Dermis microvascular lymphatic vessel endothelial cell (primary cell): ENCODE measurements around the gene HIRIP3. TPM values are rescaled to one million over a fixed set of nuclear protein-coding genes. Genes with fewer than 3 reads are reported as not detected.

Experiments
- DNase-seq, 2 donors: peaks; one replicate each; pipeline versions ENCODE4 v3.0.0 to v3.0.0-alpha.2; 2010; ENCODE audit warnings: low read depth in 2 of 2
- total RNA-seq: library from RNA; depleted of rRNA; stranded (reverse); fragments of >200 nt; gene quantifications from 2 replicates; pipeline ENCODE4 v1.2.1, GENCODE V29; 2014

Gene HIRIP3
- total RNA-seq, 1 donor from 2014 or later: 5.6 TPM

- no peak for DNase-seq
Measured at GRCh38 chr16:29983420-29984136, 11.8 kb downstream of the HIRIP3 start.

DNA sequence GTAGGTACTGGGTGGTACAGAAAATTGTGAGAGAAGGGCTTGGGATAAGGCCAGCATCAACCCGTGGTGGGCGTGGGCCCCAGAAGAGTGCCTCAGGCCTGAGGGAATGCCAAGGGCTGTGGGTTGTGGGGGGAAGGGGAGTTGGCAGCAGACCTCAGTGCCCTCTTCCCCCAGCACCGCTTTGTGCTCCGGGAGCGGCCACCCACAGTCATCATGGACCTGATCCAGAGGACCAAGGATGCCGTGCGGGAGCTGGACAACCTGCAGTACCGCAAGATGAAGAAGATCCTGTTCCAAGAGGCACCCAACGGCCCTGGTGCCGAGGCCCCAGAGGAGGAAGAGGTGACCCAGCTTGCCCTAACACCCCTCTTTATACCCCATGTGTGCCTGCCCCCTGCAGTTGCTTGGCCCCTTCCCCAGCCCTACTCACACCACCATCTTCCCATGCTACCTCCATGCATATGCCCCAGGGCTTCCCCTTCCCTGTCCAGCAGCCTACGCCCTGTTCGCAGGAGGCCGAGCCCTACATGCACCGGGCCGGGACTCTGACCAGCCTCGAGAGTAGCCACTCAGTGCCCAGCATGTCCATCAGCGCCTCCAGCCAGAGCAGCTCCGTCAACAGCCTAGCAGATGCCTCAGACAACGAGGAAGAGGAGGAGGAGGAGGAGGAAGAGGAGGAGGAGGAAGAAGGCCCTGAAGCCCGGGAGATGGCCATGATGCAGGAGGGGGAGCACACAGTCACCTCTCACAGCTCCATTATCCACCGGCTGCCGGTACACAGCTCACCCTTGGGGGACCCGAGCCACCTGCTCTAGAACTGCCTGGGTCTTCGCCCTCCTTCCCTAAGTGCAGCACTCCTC, 12.6 kb downstream of the HIRIP3 start:
- no peak for DNase-seq

- DNase-seq: no peak
Measured at GRCh38 chr16:29978564-29979270, 16.7 kb downstream of the HIRIP3 start.

GRCh38 chr16:29978081-29978480, 17.3 kb downstream of the HIRIP3 start:
- peak in 1 of 2 donors; percentile 0 for DNase-seq

DNA sequence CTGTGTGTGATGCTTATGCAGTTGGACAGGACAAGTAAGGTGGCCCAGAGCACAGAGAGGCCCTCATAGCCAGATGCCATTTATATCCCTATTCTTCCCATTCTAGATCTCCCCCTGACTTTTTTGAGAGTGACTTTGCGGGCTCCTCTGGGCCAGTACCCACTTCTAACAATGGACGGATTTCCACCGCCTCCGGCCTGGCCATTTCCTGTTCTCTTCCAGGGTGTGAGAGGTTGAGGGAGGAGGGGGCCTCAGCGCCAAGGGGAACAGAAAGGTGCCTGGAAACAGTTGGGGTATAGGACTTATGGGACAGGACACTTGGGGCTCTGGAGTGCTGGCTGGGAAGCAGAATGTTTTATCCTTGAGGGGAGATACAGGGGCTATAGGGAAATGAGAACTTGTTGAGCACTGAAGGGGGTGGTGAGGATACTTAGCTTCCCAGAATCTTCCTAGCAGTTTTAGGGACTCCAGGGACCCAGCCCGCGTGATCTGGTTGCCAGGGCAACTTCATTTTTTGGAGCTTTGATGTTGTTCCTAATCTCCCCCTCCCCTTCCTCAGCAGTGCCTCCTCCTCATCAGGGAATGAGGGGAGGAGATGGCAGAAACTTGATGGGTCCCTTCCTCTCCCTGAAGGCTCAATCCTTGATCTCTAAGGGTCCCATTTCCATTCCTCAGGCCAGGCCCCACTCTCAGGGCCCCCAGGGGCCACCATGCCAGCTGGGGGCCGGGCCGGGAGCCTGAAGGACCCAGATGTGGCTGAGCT, 18.2 kb downstream of the HIRIP3 start:
- DNase-seq: peak in 1 of 2 donors; percentile 62

DNA sequence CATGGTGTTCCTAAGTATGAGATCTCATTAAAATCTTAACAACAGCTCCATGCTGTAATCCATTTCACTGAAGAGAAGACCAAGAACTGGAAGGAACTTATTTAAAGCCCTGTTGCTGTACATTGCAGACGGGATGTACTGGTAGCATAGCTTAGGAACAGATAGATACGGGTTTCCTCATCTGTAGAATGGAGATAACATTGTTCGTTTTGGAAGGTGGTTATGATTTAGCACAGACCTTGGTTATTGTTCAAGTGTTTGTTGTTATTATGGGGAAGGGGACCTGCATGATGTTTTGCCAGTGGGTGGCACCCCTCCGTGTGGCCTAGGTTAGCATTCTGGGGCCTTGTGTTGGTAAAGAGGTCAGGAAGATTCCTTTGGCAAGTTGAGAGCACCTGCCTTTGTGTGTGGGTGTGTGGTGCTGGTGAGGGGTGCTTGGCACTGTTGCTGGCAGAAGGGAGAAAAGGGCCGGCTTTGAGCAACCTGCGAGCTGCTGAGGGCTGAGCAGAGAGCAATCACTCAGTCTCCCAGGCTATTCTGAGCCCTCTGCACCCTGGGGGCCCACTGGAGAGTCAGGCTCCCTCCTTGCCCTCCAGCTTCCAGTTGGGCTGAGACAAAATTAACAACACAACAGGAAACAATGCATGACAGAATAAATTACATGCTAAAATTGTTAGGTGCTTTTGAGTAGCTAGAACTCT, 19.5 kb downstream of the HIRIP3 start:
- peak in 1 of 2 donors; percentile 24 for DNase-seq

- DNase-seq: no peak
Measured at GRCh38 chr16:29975134-29975538, 20.3 kb downstream of the HIRIP3 start.

- peak; percentile 68 to 93 for DNase-seq
Measured at GRCh38 chr16:29974291-29975133, 20.9 kb downstream of the HIRIP3 start.

- DNase-seq: peak; percentile 98 to 100
Measured at GRCh38 chr16:29973384-29974246, 21.8 kb downstream of the HIRIP3 start, which contains the start of gene TAOK2. TSS of gene TAOK2 (plus strand) at chr16:29973868. CDS start at chr16:29977773, 3,905 bp downstream.

DNA sequence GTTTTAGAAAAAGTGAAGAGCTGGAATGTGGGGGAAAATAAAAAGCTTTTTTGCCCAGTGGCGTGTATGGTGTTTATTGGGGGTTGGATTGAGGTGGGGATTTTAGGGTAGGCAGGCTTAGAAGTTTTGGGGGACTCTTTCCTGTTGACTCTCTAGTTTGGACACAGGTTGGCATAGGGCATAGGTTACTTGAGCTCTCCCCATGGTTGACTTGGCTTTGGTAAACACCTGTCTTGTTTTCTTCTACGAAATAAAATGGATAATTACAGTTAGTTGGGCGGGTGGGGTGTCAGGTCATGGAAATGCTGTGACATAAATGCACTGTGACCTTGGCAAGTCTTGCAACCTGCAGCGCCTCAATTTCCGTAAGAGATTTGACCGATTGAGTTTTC, 22.4 kb downstream of the HIRIP3 start:
- no peak for DNase-seq

GRCh38 chr16:29972500-29972899, 22.9 kb downstream of the HIRIP3 start:
- no peak for DNase-seq

GRCh38 chr16:29971304-29971703, 24.1 kb downstream of the HIRIP3 start:
- no peak for DNase-seq

DNA sequence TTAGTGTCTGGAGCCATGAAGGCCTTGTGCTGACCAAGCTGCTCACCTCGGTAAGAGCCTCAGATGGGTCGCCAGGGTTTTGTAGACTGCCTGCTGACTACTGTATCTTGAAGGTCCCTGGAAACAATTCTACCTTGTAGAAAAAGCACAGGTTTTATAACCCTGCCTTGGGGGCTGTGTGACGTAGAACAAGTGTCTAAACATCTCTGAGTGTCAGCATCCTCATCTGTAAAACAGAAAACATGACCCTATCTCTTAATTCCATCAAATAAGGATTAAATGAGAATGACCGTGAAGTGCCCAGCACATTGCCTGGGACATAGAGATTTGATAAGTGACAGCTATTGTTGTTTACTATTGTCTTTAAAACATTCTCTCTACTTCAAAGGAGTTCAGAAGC, 27.2 kb downstream of the HIRIP3 start:
- DNase-seq: no peak

DNA sequence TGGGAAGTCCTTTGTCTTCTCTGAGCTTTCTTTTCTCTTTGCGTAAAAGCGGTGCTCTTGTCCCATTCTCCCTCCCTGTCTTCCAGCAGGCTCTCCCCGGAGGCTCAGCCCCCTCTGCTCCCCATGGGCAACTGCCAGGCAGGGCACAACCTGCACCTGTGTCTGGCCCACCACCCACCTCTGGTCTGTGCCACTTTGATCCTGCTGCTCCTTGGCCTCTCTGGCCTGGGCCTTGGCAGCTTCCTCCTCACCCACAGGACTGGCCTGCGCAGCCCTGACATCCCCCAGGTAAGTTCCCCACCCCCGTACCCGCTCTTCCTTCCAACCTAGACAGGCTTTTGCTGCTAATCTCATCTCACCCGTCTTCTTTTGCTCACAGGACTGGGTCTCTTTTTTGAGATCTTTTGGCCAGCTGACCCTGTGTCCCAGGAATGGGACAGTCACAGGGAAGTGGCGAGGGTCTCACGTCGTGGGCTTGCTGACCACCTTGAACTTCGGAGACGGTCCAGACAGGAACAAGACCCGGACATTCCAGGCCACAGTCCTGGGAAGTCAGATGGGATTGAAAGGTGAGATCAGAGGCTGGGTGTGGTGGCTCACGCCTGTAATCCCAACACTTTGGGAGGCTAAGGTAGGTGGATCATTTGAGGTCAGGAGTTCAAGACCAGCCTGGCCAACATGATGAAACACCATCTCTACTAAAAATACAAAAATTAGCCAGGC, 32.2 kb downstream of the HIRIP3 start:
- DNase-seq: no peak

DNA sequence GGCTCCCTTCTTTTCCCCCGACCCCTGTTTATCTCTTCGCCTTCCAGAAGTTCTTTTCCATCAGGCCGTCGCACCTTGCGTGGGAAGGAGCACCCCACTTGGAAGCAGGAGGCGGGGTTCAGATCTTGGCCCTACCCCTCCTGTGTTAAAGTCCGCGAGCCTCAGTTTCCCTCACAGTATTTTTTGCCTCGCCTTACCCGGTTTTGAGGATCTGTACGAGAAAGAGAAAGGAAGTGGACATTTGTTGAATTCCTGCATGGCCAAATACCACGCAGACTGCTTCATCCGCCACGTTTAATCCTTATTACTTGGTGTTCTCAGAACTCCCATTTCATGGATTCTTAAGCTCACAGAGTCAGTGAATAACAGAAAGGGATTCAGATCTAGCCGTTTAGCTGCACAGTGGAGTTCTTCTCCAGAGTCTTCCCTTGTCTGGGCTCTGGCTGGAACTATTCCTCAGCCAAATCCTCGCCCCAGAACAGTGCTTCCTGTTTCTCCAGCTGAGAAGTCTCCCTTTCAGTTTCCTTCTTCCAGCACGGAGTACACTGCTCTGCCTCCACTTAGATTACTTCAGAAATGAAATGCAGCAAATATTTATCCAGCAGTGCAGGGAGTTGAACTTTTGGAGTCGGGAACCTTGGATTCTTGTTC, 32.9 kb downstream of the HIRIP3 start:
- DNase-seq: peak in 1 of 2 donors; percentile 42

DNA sequence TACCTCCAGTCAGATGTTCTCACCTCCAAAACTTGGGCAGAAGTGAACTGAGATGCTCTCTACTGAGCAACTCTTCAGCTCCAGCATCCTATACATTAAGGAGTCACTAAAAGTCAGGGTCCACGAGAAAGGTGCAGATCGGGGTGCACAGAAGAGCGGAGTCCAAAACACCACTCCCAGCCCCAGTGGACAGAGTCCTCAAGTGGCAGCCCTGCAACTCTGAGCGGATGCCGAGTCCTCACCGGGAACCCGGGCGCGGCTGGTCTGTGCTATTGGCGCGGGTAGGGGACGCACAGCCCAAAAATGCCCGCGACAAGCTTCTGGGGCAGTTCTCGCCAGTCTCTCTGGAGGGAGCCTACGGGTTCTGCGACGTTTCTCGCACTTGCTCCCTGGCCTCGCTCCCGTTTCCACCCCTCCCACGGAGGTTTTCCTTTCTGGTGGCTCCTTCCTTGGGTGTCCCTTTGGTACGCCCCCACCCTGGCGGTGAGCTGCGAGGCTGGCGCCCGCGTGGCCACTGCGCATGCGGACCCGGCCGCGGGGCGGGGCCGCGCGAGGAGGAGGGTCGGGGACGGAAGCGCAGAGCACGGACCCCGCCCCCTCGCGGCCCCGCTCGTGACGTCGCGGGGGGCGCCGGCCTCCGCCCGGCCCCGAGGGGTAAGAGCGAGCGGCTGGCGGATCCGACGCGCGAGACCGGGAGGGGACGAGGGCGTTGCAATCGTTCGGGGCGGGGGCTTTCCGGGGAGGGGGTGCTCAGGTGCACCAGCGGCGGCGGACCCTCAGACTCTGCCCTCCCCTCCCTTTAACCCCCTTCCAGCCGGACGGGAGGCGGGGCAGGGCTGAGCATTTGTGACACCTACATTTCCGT, 33.7 kb downstream of the HIRIP3 start, which contains the start of gene TMEM219:
TSS of gene TMEM219 (plus strand) at position 601 of the 865 bp plus-strand sequence. CDS start 1,065 bp downstream, outside the sequence.
- DNase-seq: peak; percentile 68 to 87
